IMR-90 (cell line): Measurements from ENCODE around the gene TTLL7. TPM values are rescaled to one million over a fixed set of nuclear protein-coding genes. Genes with fewer than 3 reads are reported as not detected.

Experiments
- ATAC-seq: fragments of 200-7000 bp; cut with Tn5 transposase; 2 replicates; pipeline ENCODE4 v1.9.1; 2020; ENCODE audit warnings: low read depth, mild to moderate bottlenecking, moderate library complexity
- BruUV-seq: library from RNA; stranded (reverse); fragments of 400-500 nt; replicated peaks from 2 replicates; lab custom pipeline; 2021; lab: Mats Ljungman, UMichigan
- CTCF ChIA-PET: fragments of 300-600 bp; formaldehyde crosslinking; extraction: SDS; loops from one replicate; lab custom pipeline; 2021; ENCODE audit warnings: antibody characterized with exemption; lab: Yijun Ruan, JAX
- POLR2A ChIA-PET: fragments of 300-600 bp; sonication (Branson Sonifier 250); formaldehyde crosslinking; loops from one replicate; lab custom pipeline; 2022; ENCODE audit warnings: antibody characterized with exemption; ENCODE audit not compliant: unreplicated experiment; lab: Charles Lee
- DNase-seq: peaks from one replicate; pipeline ENCODE4 v3.0.0; 2013
- H2AFZ ChIP-seq: replicated peaks from 2 replicates; pipeline ENCODE3; 2013; ENCODE audit warnings: low read length, mild to moderate bottlenecking; ENCODE audit not compliant: poor library complexity
- H2AK5ac ChIP-seq: 2 replicates; pipeline ENCODE4 v1.6.1; 2013; ENCODE audit warnings: low read depth, low read length, inconsistent platforms
- H2AK9ac ChIP-seq: replicated peaks from 2 replicates; pipeline ENCODE3; 2013; ENCODE audit warnings: mild to moderate bottlenecking, low read depth, low read length, moderate library complexity; ENCODE audit not compliant: poor library complexity
- H2BK120ac ChIP-seq: 2 replicates; pipeline ENCODE4 v1.6.1; 2013; ENCODE audit warnings: low read depth, low read length, inconsistent platforms
- H2BK15ac ChIP-seq: 3 replicates; pipeline ENCODE4 v1.6.1; 2013; ENCODE audit warnings: low read depth, low read length, inconsistent platforms
- H2BK20ac ChIP-seq: 2 replicates; pipeline ENCODE4 v1.6.1; 2013; ENCODE audit warnings: low read depth, mild to moderate bottlenecking, inconsistent platforms, low read length, moderate library complexity
- H2BK5ac ChIP-seq: 2 replicates; pipeline ENCODE4 v1.6.1; 2013; ENCODE audit warnings: mild to moderate bottlenecking, low read depth, low read length, inconsistent platforms; ENCODE audit not compliant: poor library complexity, severe bottlenecking
- H3K14ac ChIP-seq: replicated peaks from 2 replicates; pipeline ENCODE4 v1.6.1; 2013; ENCODE audit warnings: low read depth, low read length, inconsistent platforms
- H3K18ac ChIP-seq: 2 replicates; pipeline ENCODE4 v1.6.1; 2013; ENCODE audit warnings: low read depth, low read length, control low read depth
- H3K23ac ChIP-seq: 2 replicates; pipeline ENCODE4 v1.6.1; 2013; ENCODE audit warnings: low read depth, low read length, inconsistent platforms
- H3K27ac ChIP-seq: 2 replicates; pipeline ENCODE4 v1.5.1; 2013; ENCODE audit warnings: mild to moderate bottlenecking, control low read depth, low read length; ENCODE audit not compliant: insufficient read depth
- H3K27me3 ChIP-seq: 2 replicates; pipeline ENCODE4 v1.6.1; 2013; ENCODE audit warnings: low read length; ENCODE audit not compliant: control insufficient read depth, insufficient read depth
- H3K36me3 ChIP-seq: 2 replicates; pipeline ENCODE4 v1.6.1; 2013; ENCODE audit warnings: low read length, mixed read lengths; ENCODE audit not compliant: control insufficient read depth, insufficient read depth
- H3K4ac ChIP-seq: 2 replicates; pipeline ENCODE4 v1.6.1; 2013; ENCODE audit warnings: low read depth, low read length, inconsistent platforms
- H3K4me1 ChIP-seq: 2 replicates; pipeline ENCODE4 v1.6.1; 2013; ENCODE audit warnings: low read length, mixed read lengths; ENCODE audit not compliant: control insufficient read depth, insufficient read depth
- H3K4me2 ChIP-seq: 2 replicates; pipeline ENCODE4 v1.6.1; 2013; ENCODE audit warnings: low read depth, mild to moderate bottlenecking, control low read depth, low read length, moderate library complexity
- H3K4me3 ChIP-seq: 2 replicates; pipeline ENCODE4 v1.5.1; 2013; ENCODE audit warnings: low read depth, mild to moderate bottlenecking, control low read depth, low read length, moderate library complexity; ENCODE audit not compliant: insufficient read depth
- H3K56ac ChIP-seq: 2 replicates; pipeline ENCODE4 v1.6.1; 2013; ENCODE audit warnings: low read length, inconsistent platforms; ENCODE audit not compliant: insufficient read depth; ENCODE audit errors: extremely low read depth
- H3K79me1 ChIP-seq, 2 experiments: 2 replicates each; pipeline ENCODE4 v1.6.1; 2013; ENCODE audit warnings: low read length in 2 of 2, inconsistent platforms in 1 of 2, low read depth in 1 of 2
- H3K9ac ChIP-seq: 2 replicates; pipeline ENCODE4 v1.6.1; 2013; ENCODE audit warnings: low read depth, low read length, control low read depth
- H3K9me1 ChIP-seq: 2 replicates; pipeline ENCODE4 v1.6.1; 2013; ENCODE audit warnings: low read length, inconsistent platforms; ENCODE audit not compliant: insufficient read depth
- H3K9me3 ChIP-seq: 2 replicates; pipeline ENCODE4 v1.6.1; 2013; ENCODE audit warnings: low read length; ENCODE audit not compliant: control insufficient read depth, insufficient read depth
- H4K20me1 ChIP-seq: 2 replicates; pipeline ENCODE4 v1.6.1; 2013; ENCODE audit warnings: low read length, inconsistent platforms; ENCODE audit not compliant: insufficient read depth
- H4K5ac ChIP-seq: 2 replicates; pipeline ENCODE4 v1.6.1; 2013; ENCODE audit warnings: mild to moderate bottlenecking, low read depth, low read length, control low read depth
- H4K8ac ChIP-seq, 2 experiments: 2 replicates each; pipeline ENCODE4 v1.6.1; 2013; ENCODE audit warnings: low read depth in 2 of 2, low read length in 2 of 2, control low read depth in 1 of 2, inconsistent platforms in 1 of 2
- H4K91ac ChIP-seq: 2 replicates; pipeline ENCODE4 v1.6.1; 2013; ENCODE audit warnings: low read depth, low read length, inconsistent platforms; ENCODE audit not compliant: insufficient read depth
- BHLHE40 ChIP-seq: fragments of 150-350 bp; IDR thresholded peaks from 2 replicates; pipeline ENCODE4 v1.6.1; 2016; ENCODE audit warnings: mild to moderate bottlenecking, low read depth, low read length
- CEBPB ChIP-seq: IDR thresholded peaks from 2 replicates; pipeline ENCODE4 v1.6.1; 2012; ENCODE audit warnings: low read depth, low read length, improper control_type of control experiment
- CHD1 ChIP-seq: IDR thresholded peaks from 2 replicates; pipeline ENCODE4 v1.6.1; 2012; ENCODE audit warnings: low read depth, low read length, improper control_type of control experiment
- CTCF ChIP-seq: conservative IDR thresholded peaks from 2 replicates; pipeline ENCODE4 v1.5.1; 2012; ENCODE audit warnings: mild to moderate bottlenecking, low read depth, low read length, improper control_type of control experiment
- ELK1 ChIP-seq: fragments of 150-350 bp; IDR thresholded peaks from 2 replicates; pipeline ENCODE4 v1.6.1; 2016; ENCODE audit warnings: low read depth, mild to moderate bottlenecking, low read length, moderate library complexity, borderline replicate concordance
- FOS ChIP-seq: fragments of 150-350 bp; IDR thresholded peaks from 2 replicates; pipeline ENCODE4 v1.6.1; 2016; ENCODE audit warnings: low read depth, low read length
- MAFK ChIP-seq: IDR thresholded peaks from 2 replicates; pipeline ENCODE4 v1.6.1; 2012; ENCODE audit warnings: low read depth, low read length, improper control_type of control experiment
- MAZ ChIP-seq: IDR thresholded peaks from 2 replicates; pipeline ENCODE4 v1.6.1; 2012; ENCODE audit warnings: low read depth, mild to moderate bottlenecking, low read length, improper control_type of control experiment, moderate library complexity, borderline replicate concordance
- MXI1 ChIP-seq: IDR thresholded peaks from 2 replicates; pipeline ENCODE4 v1.6.1; 2012; ENCODE audit warnings: low read depth, mild to moderate bottlenecking, low read length, moderate library complexity, borderline replicate concordance
- NFE2L2 ChIP-seq: fragments of 150-350 bp; IDR thresholded peaks from 2 replicates; pipeline ENCODE4 v1.6.1; 2016; ENCODE audit warnings: low read depth, mild to moderate bottlenecking, low read length
- POLR2A ChIP-seq: IDR thresholded peaks from 2 replicates; pipeline ENCODE4 v1.6.1; 2012; ENCODE audit warnings: mild to moderate bottlenecking, low read depth, low read length
- RCOR1 ChIP-seq: IDR thresholded peaks from 2 replicates; pipeline ENCODE4 v1.6.1; 2012; ENCODE audit warnings: mild to moderate bottlenecking, low read length, improper control_type of control experiment; ENCODE audit not compliant: insufficient replicate concordance
- RFX5 ChIP-seq: IDR thresholded peaks from 2 replicates; pipeline ENCODE4 v1.8.0; 2012; ENCODE audit warnings: low read depth, mild to moderate bottlenecking, low read length, moderate library complexity
- SMC3 ChIP-seq: fragments of 150-350 bp; IDR thresholded peaks from 2 replicates; pipeline ENCODE4 v1.6.1; 2016; ENCODE audit warnings: low read depth, mild to moderate bottlenecking, antibody characterized with exemption, low read length, moderate library complexity
- WGBS, 2 experiments: methylation state at CpG; one replicate each; pipeline versions ENCODE4 v1.1.5 to v1.1.7; 2013; ENCODE audit warnings: missing lambda C conversion rate in 2 of 2; ENCODE audit not compliant: insufficient read length in 1 of 2; ENCODE audit errors: extremely low coverage in 2 of 2; 5-methylcytosine and 5-hydroxymethylcytosine counted together
- dilution Hi-C: fragments of 300-500 bp; cut with HindIII; formaldehyde crosslinking; loops from one replicate; pipeline ENCODE4 v1.14.3; 2018; ENCODE audit warnings: low sequenced_read_pairs; ENCODE audit not compliant: unreplicated experiment
- in situ Hi-C: fragments of 300-500 bp; cut with MboI; formaldehyde crosslinking; loops from 3 replicates; pipeline ENCODE4 v1.14.3; 2019; ENCODE audit warnings: low sequenced_read_pairs, inconsistent platforms, mixed read lengths
- intact Hi-C: fragments of 100-400 bp; cut with micrococcal nuclease; formaldehyde crosslinking; loops from 2 replicates; pipeline ENCODE4 v1.10.0; 2022
- polyA plus RNA-seq, 3 experiments: library from polyadenylated mRNA; depleted of rRNA; stranded (reverse); fragments of >200 nt; gene quantifications; 2 replicates each; pipeline ENCODE4 v1.2.3, GENCODE V29; 2012; ENCODE audit warnings: low replicate concordance in 1 of 3
- total RNA-seq: library from RNA; depleted of rRNA; stranded (reverse); fragments of >200 nt; gene quantifications from 2 replicates; pipeline ENCODE4 v1.2.3, GENCODE V29; 2012
- TF ChIP-seq, protein P1 (sequence below): fragments of 150-350 bp; IDR thresholded peaks from 2 replicates; pipeline ENCODE4 v1.6.1; 2017; ENCODE audit warnings: mild to moderate bottlenecking, antibody characterized with exemption, low read length, low read depth

The TTLL7 gene
- total and polyA plus RNA-seq, 2 of the 4 experiments (the other 2 are of a cell fraction): 5.7 to 8.1 TPM

DNA sequence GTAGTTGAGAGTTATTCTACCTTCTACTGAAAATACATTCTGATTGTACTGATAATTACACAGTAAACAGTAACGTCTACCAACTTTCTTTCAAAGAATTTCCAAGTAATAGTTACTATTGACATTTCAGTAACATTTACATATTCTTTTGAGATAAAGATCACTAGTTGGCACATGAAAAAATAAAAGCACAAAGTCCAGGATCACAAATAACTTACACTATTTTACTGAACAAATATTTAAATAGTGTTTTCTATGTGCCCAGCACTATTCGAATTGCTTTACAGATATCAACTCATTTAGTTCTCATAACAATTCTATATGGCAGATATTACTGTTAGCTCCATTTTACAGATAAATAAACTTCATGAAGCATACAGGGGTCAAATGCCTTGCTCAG lies 126.4 kb downstream of the TTLL7 start:
- Histone ChIP-seq H2AK5ac (no peak overlapping the region), H2AK9ac (no peak overlapping the region), H3K4me1 (no peaks in the 10 kb centered on the region), H3K4me2 (no peak overlapping the region), H3K27ac (no peak overlapping the region), H3K9ac (no peak overlapping the region), H3K9me1 (no peaks in the 10 kb centered on the region), H2BK15ac (no peak overlapping the region), H4K20me1 (no peaks in the 10 kb centered on the region), H3K23ac (no peak overlapping the region), H2BK5ac (no peak overlapping the region), H3K56ac (no peak overlapping the region), H3K36me3 (no peaks in the 10 kb centered on the region), H3K4me3 (no peak overlapping the region), H3K9me3 (no peaks in the 10 kb centered on the region), H3K27me3 (no peaks in the 10 kb centered on the region), H3K79me1 (no peaks in the 10 kb centered on the region), H4K8ac (no peak overlapping the region), H3K14ac (no peak overlapping the region), H3K18ac (no peak overlapping the region), H4K91ac (no peak overlapping the region), H2AFZ (no peak overlapping the region), H2BK20ac (no peak overlapping the region), H3K4ac (no peak overlapping the region), H2BK120ac (no peak overlapping the region), H4K5ac (no peak overlapping the region)
- no peak for TF ChIP-seq ELK1
- TF ChIP-seq BHLHE40: no peak
- TF ChIP-seq POLR2A: no peak
- TF ChIP-seq SMC3: no peak
- no peak for TF ChIP-seq RFX5
- TF ChIP-seq, protein P1, sequence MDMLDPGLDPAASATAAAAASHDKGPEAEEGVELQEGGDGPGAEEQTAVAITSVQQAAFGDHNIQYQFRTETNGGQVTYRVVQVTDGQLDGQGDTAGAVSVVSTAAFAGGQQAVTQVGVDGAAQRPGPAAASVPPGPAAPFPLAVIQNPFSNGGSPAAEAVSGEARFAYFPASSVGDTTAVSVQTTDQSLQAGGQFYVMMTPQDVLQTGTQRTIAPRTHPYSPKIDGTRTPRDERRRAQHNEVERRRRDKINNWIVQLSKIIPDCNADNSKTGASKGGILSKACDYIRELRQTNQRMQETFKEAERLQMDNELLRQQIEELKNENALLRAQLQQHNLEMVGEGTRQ: no peak
- TF ChIP-seq CTCF: no peak
- no peak for TF ChIP-seq MXI1
- TF ChIP-seq NFE2L2: no peak
- TF ChIP-seq CEBPB: no peak
- no peak for TF ChIP-seq MAZ
- TF ChIP-seq MAFK: no peak
- no peak for TF ChIP-seq FOS
- TF ChIP-seq CHD1: no peak
- TF ChIP-seq RCOR1: no peak
- POLR2A ChIA-PET: no interaction called here
- dilution Hi-C loops (no loop called here), in situ Hi-C loops (no loop called here), intact Hi-C loops (no loop called here)
- CTCF ChIA-PET: no interaction called here
- no CpG with 5 or more reads among the region's 2 CpGs for WGBS, 2 experiments
- ATAC-seq (no peak), DNase-seq (no peak)
- no TSS peak for BruUV-seq
